Nephron (organoid): ENCODE results near the gene BBX.

ENCODE experiments used
- H3K27ac Mint-ChIP-seq, 3 experiments: 2 replicates each; pipeline ENCODE4 v1.8.0; 2020; ENCODE audit warnings: mixed read lengths in 3 of 3, mild to moderate bottlenecking in 2 of 3, moderate library complexity in 1 of 3
- H3K27me3 Mint-ChIP-seq: 2 replicates; pipeline ENCODE4 v1.8.0; 2021; ENCODE audit warnings: low read depth, mild to moderate bottlenecking, moderate library complexity, mixed read lengths
- H3K36me3 Mint-ChIP-seq: 2 replicates; pipeline ENCODE4 v1.8.0; 2020; ENCODE audit warnings: low read depth, mixed read lengths
- H3K4me1 Mint-ChIP-seq: 2 replicates; pipeline ENCODE4 v1.8.0; 2020; ENCODE audit warnings: mixed read lengths
- H3K4me3 Mint-ChIP-seq, 3 experiments: 2 replicates each; pipeline ENCODE4 v1.8.0; 2020; ENCODE audit warnings: mild to moderate bottlenecking in 3 of 3, mixed read lengths in 3 of 3, moderate library complexity in 2 of 3
- H3K9me3 Mint-ChIP-seq: 2 replicates; pipeline ENCODE4 v1.8.0; 2020; ENCODE audit warnings: mixed read lengths
- CTCF ChIP-seq, 3 experiments: fragments of 200-600 bp; sonication (generic); IDR thresholded peaks; one replicate each; pipeline ENCODE4 v1.5.0; 2021; ENCODE audit warnings: antibody characterized with exemption in 3 of 3; ENCODE audit not compliant: unreplicated experiment in 3 of 3

Gene BBX

DNA sequence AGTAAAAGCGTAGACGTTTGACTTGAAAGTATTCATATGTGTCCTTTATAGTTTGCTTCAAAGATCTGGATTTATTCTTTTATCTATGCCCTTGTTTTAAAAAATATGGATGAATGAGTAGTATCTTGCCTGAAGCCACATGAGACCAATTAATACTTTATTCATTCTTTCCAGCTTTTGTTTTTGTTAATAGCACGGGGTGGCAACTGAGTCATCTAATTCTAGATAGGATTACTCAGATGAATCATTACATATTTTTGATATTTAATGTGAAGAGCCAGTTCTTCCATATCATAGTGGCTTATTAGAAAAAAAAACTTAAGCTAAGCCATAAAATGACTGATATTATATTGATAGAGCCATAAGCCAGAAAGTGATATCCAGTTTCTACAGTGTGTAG lies 121.9 kb downstream of the BBX start:
- no peak overlapping the region for H3K4me3 Mint-ChIP-seq
- no peak overlapping the region for H3K27ac Mint-ChIP-seq
- peaks cover 25% of the 10 kb centered on the region for H3K36me3 Mint-ChIP-seq
- peaks cover 8% of the 10 kb centered on the region for H3K9me3 Mint-ChIP-seq
- H3K4me1 Mint-ChIP-seq = peaks cover 23% of the 10 kb centered on the region
- no peaks in the 10 kb centered on the region for H3K27me3 Mint-ChIP-seq
- TF ChIP-seq CTCF (IDR thresholded peaks at IDR 0.05; ENCODE audit: unreplicated experiment in 3 of 3) = no peak

GRCh38 chr3:107650788-107651187 lies 128.0 kb downstream of the BBX start:
- H3K4me3 Mint-ChIP-seq = no peak overlapping the region
- H3K27me3 Mint-ChIP-seq = no peaks in the 10 kb centered on the region
- TF ChIP-seq CTCF (IDR thresholded peaks at IDR 0.05; ENCODE audit: unreplicated experiment in 3 of 3) = no peak
- no peak overlapping the region for H3K27ac Mint-ChIP-seq
- H3K4me1 Mint-ChIP-seq = peaks cover 4% of the 10 kb centered on the region
- H3K9me3 Mint-ChIP-seq = peaks cover 9% of the 10 kb centered on the region
- H3K36me3 Mint-ChIP-seq = peaks cover 37% of the 10 kb centered on the region

DNA sequence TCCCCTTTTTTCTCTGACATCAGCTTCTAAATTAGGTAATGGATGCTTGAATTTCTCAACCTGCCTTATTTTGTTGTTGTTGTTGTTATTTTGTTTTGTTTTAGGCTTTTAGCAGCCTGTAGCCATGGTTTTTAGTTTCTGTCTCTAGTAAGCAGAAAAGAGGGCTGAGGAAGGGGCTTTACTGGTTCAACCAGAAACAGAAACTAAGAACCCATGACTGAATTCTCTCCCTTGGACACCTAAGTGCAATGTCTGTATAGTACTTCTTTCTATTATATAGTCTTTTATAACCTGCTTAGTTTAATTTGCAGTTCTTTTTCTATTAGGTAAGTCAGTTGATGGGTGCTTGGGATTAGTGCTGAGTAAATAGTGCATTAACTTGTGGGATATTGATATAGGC lies 129.0 kb downstream of the BBX start:
- Mint-ChIP-seq H3K36me3 (peaks cover 36% of the 10 kb centered on the region), H3K4me1 (peaks cover 4% of the 10 kb centered on the region), H3K9me3 (peaks cover 9% of the 10 kb centered on the region), H3K4me3 (no peak overlapping the region), H3K27me3 (no peaks in the 10 kb centered on the region), H3K27ac (no peak overlapping the region)
- TF ChIP-seq CTCF (IDR thresholded peaks at IDR 0.05; ENCODE audit: unreplicated experiment in 3 of 3) = no peak

GRCh38 chr3:107654218-107654617 lies 131.5 kb downstream of the BBX start:
- Mint-ChIP-seq H3K4me1 (peaks cover 4% of the 10 kb centered on the region), H3K9me3 (peaks cover 4% of the 10 kb centered on the region), H3K36me3 (peaks cover 17% of the 10 kb centered on the region), H3K27me3 (no peaks in the 10 kb centered on the region), H3K4me3 (no peak overlapping the region), H3K27ac (no peak overlapping the region)
- TF ChIP-seq CTCF (IDR thresholded peaks at IDR 0.05; ENCODE audit: unreplicated experiment in 3 of 3) = no peak

GRCh38 chr3:107657971-107658370 lies 135.2 kb downstream of the BBX start:
- TF ChIP-seq CTCF (IDR thresholded peaks at IDR 0.05; ENCODE audit: unreplicated experiment in 3 of 3) = no peak
- Mint-ChIP-seq H3K27me3 (no peaks in the 10 kb centered on the region), H3K36me3 (no peaks in the 10 kb centered on the region), H3K4me3 (no peak overlapping the region), H3K4me1 (peaks cover 22% of the 10 kb centered on the region), H3K27ac (no peak overlapping the region), H3K9me3 (no peaks in the 10 kb centered on the region)

DNA sequence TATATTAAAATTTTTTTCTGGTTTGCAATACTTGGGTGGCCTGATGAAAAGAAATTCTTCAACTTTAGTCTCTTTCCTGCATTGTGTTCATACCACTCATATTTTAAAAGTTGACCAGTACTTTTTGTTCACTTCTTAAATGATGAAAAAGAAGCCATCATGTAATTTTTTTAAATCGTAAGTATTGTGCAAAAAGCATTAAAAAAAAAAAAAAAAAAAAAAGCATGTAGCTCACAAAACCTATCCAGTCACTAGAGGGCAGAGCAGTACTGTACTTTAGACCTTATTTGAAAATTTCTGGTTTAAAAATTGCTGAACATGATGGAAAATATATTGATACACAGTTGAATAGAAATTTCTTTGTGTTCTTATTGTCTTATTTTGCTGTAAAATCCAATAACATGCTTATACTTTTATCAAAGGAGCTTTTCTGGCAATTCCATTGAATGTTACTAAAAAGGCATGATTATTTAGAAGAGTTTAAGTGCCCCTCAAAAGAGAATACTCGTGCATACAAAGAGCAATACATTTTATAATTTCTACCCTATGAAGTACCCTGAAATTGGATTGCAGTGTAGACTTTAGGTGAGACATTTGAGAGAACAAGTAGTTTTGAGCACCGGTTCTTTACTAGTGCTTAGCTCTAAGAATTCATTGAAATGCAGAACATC lies 137.7 kb downstream of the BBX start:
- TF ChIP-seq CTCF (IDR thresholded peaks at IDR 0.05; ENCODE audit: unreplicated experiment in 3 of 3) = peak; percentile 59 to 72 (median 71)
- H3K4me3 Mint-ChIP-seq = no peak overlapping the region
- H3K4me1 Mint-ChIP-seq = peaks cover 28% of the 10 kb centered on the region
- H3K27ac Mint-ChIP-seq = no peak overlapping the region
- no peaks in the 10 kb centered on the region for H3K36me3 Mint-ChIP-seq
- H3K27me3 Mint-ChIP-seq = no peaks in the 10 kb centered on the region
- no peaks in the 10 kb centered on the region for H3K9me3 Mint-ChIP-seq
